Uterus (tissue), 4 donors: ENCODE results near the gene CD300A. TPM values are rescaled to one million over a fixed set of nuclear protein-coding genes. Genes with fewer than 3 reads are reported as not detected.

ENCODE experiments used
- DNase-seq, 2 donors: peaks; one replicate each; pipeline ENCODE4 v3.0.0-alpha.2; 2019 to 2020
- H3K27ac ChIP-seq, 2 donors: fragments of 200-600 bp; sonication (generic); 1 replicate in 1 of 2; 2 replicates in 1 of 2; pipeline ENCODE4 v1.5.1; 2016 to 2018
- H3K27me3 ChIP-seq, 2 donors: fragments of 200-600 bp; sonication (generic); one replicate each; pipeline ENCODE4 v1.5.1; 2018 to 2019; ENCODE audit warnings: control low read depth in 1 of 2
- H3K36me3 ChIP-seq, 2 donors: fragments of 200-600 bp; sonication (generic); one replicate each; pipeline ENCODE4 v1.5.1; 2019; ENCODE audit warnings: control low read depth in 1 of 2
- H3K4me1 ChIP-seq, 2 donors: fragments of 200-600 bp; sonication (generic); one replicate each; pipeline ENCODE4 v1.5.1; 2018 to 2019; ENCODE audit warnings: control low read depth in 1 of 2
- H3K4me3 ChIP-seq, 2 donors: fragments of 200-600 bp; sonication (generic); 1 replicate in 1 of 2; 2 replicates in 1 of 2; pipeline ENCODE4 v1.5.1; 2018 to 2019; ENCODE audit warnings: mild to moderate bottlenecking in 1 of 2
- H3K9me3 ChIP-seq, 2 donors: fragments of 200-600 bp; sonication (generic); one replicate each; pipeline ENCODE4 v1.5.1; 2019; ENCODE audit warnings: control low read depth in 1 of 2
- CTCF ChIP-seq, 4 experiments: fragments of 200-600 bp in 2 of 4; fragments of 450-650 bp in 2 of 4; sonication (generic) in 2 of 4; IDR thresholded peaks; one replicate each; pipeline ENCODE4 v1.5.1; 2016 to 2019; ENCODE audit warnings: antibody characterized with exemption in 4 of 4, mild to moderate bottlenecking in 2 of 4, moderate library complexity in 1 of 4
- POLR2A ChIP-seq, 2 donors: fragments of 450-650 bp; IDR thresholded peaks; one replicate each; pipeline ENCODE4 v1.6.1; 2016; ENCODE audit warnings: antibody characterized with exemption in 2 of 2, mild to moderate bottlenecking in 1 of 2, moderate library complexity in 1 of 2
- intact Hi-C: fragments of 100-400 bp; cut with DNase I; formaldehyde crosslinking; loops from one replicate; pipeline ENCODE4 v1.15.1; 2023; ENCODE audit warnings: low total_unique reads
- total RNA-seq, 4 donors: library from RNA; depleted of rRNA in 3 of 4; stranded (reverse); fragments of >200 nt in 3 of 4; gene quantifications; one replicate each; pipeline versions ENCODE4 v1.1.0 to v1.2.4, GENCODE V29; 2014 to 2023
- donor health status: DM: yes; HTN: yes; CAD: no.

CD300A gene
- total RNA-seq, 4 donors from 2014 or later: 3.2 to 10.9 (median 4.0) TPM; not detected in 1

DNA sequence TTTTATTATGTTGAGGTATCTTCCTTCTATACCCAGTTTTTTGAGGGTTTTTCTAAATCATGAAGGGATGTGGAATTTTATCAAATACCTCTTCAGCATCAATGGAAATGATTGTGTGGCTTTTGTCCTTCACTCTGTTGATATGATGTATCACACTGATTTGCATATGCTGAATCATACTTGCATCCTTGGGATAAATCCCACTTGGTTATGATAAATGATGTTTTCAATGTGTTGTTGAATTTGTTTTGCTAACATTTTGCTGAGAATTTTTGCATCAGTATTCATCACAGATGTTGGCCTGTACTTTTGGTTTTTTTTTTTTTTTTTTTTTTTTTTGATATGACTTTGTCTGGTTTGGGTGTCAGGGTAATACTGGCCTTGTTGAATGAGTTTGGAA, 41.7 kb downstream of the CD300A start:
- H3K27ac ChIP-seq: no peak overlapping the region
- no peaks in the 10 kb centered on the region for H3K36me3 ChIP-seq
- H3K4me1 ChIP-seq: no peaks in the 10 kb centered on the region
- no peaks in the 10 kb centered on the region for H3K27me3 ChIP-seq
- no peak for TF ChIP-seq CTCF (IDR thresholded peaks at IDR 0.05)
- no peak for TF ChIP-seq POLR2A (IDR thresholded peaks at IDR 0.05)
- intact Hi-C loops: no loop called here
- H3K9me3 ChIP-seq: no peaks in the 10 kb centered on the region
- no peak overlapping the region for H3K4me3 ChIP-seq
- DNase-seq: no peak

- TF ChIP-seq CTCF (IDR thresholded peaks at IDR 0.05): no peak
- no peak for TF ChIP-seq POLR2A (IDR thresholded peaks at IDR 0.05)
- Histone ChIP-seq H3K9me3 (no peaks in the 10 kb centered on the region), H3K27ac (no peak overlapping the region), H3K4me3 (no peak overlapping the region), H3K4me1 (no peaks in the 10 kb centered on the region), H3K36me3 (no peaks in the 10 kb centered on the region), H3K27me3 (no peaks in the 10 kb centered on the region)
- intact Hi-C loops: no loop called here
- no peak for DNase-seq
These were observed 45.6 kb downstream of the CD300A start for GRCh38 chr17:74512036-74512435.

- TF ChIP-seq CTCF (IDR thresholded peaks at IDR 0.05) (no peak), POLR2A (IDR thresholded peaks at IDR 0.05) (no peak)
- DNase-seq: no peak
- no peaks in the 10 kb centered on the region for H3K9me3 ChIP-seq
- no peak overlapping the region for H3K27ac ChIP-seq
- no peaks in the 10 kb centered on the region for H3K4me1 ChIP-seq
- intact Hi-C loops: no loop called here
- no peak overlapping the region for H3K4me3 ChIP-seq
- no peaks in the 10 kb centered on the region for H3K36me3 ChIP-seq
- no peaks in the 10 kb centered on the region for H3K27me3 ChIP-seq
These were observed 46.2 kb downstream of the CD300A start for GRCh38 chr17:74512624-74513091.

- intact Hi-C loops: no loop called here
- H3K27ac ChIP-seq: no peak overlapping the region
- no peaks in the 10 kb centered on the region for H3K4me1 ChIP-seq
- no peaks in the 10 kb centered on the region for H3K36me3 ChIP-seq
- TF ChIP-seq CTCF (IDR thresholded peaks at IDR 0.05): no peak
- TF ChIP-seq POLR2A (IDR thresholded peaks at IDR 0.05): no peak
- DNase-seq: no peak
- H3K9me3 ChIP-seq: no peaks in the 10 kb centered on the region
- H3K27me3 ChIP-seq: no peaks in the 10 kb centered on the region
- no peak overlapping the region for H3K4me3 ChIP-seq
These were observed 47.7 kb downstream of the CD300A start for GRCh38 chr17:74513987-74514631.

GRCh38 chr17:74514632-74515334, 48.3 kb downstream of the CD300A start:
- Histone ChIP-seq H3K27ac (no peak overlapping the region), H3K27me3 (no peaks in the 10 kb centered on the region), H3K36me3 (no peaks in the 10 kb centered on the region), H3K9me3 (no peaks in the 10 kb centered on the region), H3K4me1 (no peaks in the 10 kb centered on the region), H3K4me3 (no peak overlapping the region)
- intact Hi-C loops: no loop called here
- no peak for DNase-seq
- TF ChIP-seq CTCF (IDR thresholded peaks at IDR 0.05) (no peak), POLR2A (IDR thresholded peaks at IDR 0.05) (no peak)
